A673 (cell line): Measurements from ENCODE around the gene PARD3.

Experiments used
- CTCF ChIP-seq: fragments of 300-800, 200-600 bp; sonication (generic); conservative IDR thresholded peaks from 2 replicates; pipeline ENCODE4 v1.5.1; 2017; ENCODE audit warnings: low read depth, mild to moderate bottlenecking, antibody characterized with exemption, low read length, moderate library complexity, mixed read lengths
- EZH2 ChIP-seq: fragments of 200-600 bp; sonication (generic); IDR thresholded peaks from 2 replicates; pipeline ENCODE4 v1.6.1; 2017; ENCODE audit warnings: borderline replicate concordance, low read depth, mild to moderate bottlenecking, mixed read lengths, antibody characterized with exemption, low read length; ENCODE audit not compliant: poor library complexity, severe bottlenecking

DNA sequence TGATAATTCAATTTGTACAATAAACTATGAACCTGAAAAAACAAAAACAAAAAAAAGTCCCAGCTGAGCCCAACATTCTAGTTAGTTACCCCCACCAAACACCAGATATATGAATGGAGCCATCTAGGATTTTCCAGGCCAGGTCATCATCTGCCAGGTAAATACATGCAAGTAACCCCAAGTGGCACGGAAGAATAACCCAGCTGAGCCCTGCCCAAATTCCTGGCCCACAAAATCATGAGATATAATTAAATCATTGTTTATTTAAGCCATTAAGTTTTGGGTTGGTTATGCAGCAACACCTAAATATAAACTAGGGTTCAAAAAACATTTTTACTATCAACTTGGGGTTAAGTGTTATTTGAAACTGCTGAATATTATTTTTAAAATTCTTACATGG is 19.0 kb downstream of the PARD3 start:
- TF ChIP-seq CTCF (no peak), EZH2 (no peak)
